HG02588 (cell line): ENCODE results near the gene PDGFA.

Source experiments
- ATAC-seq: cut with Tn5 transposase; IDR thresholded peaks from one replicate; pipeline ENCODE4 v1.9.1; 2021; ENCODE audit warnings: mild to moderate bottlenecking, moderate library complexity; ENCODE audit not compliant: unreplicated experiment

The PDGFA gene

GRCh38 chr7:505171-505570 is 14.5 kb downstream of the PDGFA start:
- no peak for ATAC-seq

- no peak for ATAC-seq
Measured at GRCh38 chr7:504221-505111, 15.2 kb downstream of the PDGFA start.

- no peak for ATAC-seq
Measured at GRCh38 chr7:503575-504111, 16.0 kb downstream of the PDGFA start.

- no peak for ATAC-seq
Measured at GRCh38 chr7:502296-502695, 17.4 kb downstream of the PDGFA start.

GRCh38 chr7:501526-501925 is 18.1 kb downstream of the PDGFA start:
- no peak for ATAC-seq

GRCh38 chr7:500521-501420 is 18.9 kb downstream of the PDGFA start:
- no peak for ATAC-seq

- ATAC-seq: no peak
Measured at GRCh38 chr7:499853-500485, 19.7 kb downstream of the PDGFA start.

- ATAC-seq: no peak
Measured at GRCh38 chr7:498678-499641, 20.7 kb downstream of the PDGFA start.

GRCh38 chr7:497946-498655 is 21.5 kb downstream of the PDGFA start:
- ATAC-seq: no peak

GRCh38 chr7:497346-497745 is 22.3 kb downstream of the PDGFA start:
- no peak for ATAC-seq

GRCh38 chr7:496528-497295 is 22.9 kb downstream of the PDGFA start:
- ATAC-seq: no peak

- no peak for ATAC-seq
Measured at GRCh38 chr7:495761-496321, 23.8 kb downstream of the PDGFA start.

GRCh38 chr7:495326-495725 is 24.3 kb downstream of the PDGFA start:
- no peak for ATAC-seq

GRCh38 chr7:494906-495305 is 24.7 kb downstream of the PDGFA start:
- ATAC-seq: no peak

- ATAC-seq: no peak
Measured at GRCh38 chr7:494259-494687, 25.4 kb downstream of the PDGFA start.

- ATAC-seq: no peak
Measured at GRCh38 chr7:493661-494251, 25.9 kb downstream of the PDGFA start.

- no peak for ATAC-seq
Measured at GRCh38 chr7:492714-493065, 27.0 kb downstream of the PDGFA start.
